Stimulated activated CD4-positive, alpha-beta T cell treated with anti-CD3 and anti-CD28 coated beads, Interleukin-1b, Interleukin-23, amount 100 ng/mL, for 48 hours (primary cell): ENCODE results near the gene DNAJC5.
"Not testable (repeated sequence)": the region's sequence is repeated elsewhere in the genome, so short reads cannot be mapped to it uniquely, and the experiment has no call there.

ENCODE experiments used
- DNase-seq: peaks from one replicate; pipeline ENCODE4 v3.0.0-alpha.2; 2020

Gene DNAJC5

DNA sequence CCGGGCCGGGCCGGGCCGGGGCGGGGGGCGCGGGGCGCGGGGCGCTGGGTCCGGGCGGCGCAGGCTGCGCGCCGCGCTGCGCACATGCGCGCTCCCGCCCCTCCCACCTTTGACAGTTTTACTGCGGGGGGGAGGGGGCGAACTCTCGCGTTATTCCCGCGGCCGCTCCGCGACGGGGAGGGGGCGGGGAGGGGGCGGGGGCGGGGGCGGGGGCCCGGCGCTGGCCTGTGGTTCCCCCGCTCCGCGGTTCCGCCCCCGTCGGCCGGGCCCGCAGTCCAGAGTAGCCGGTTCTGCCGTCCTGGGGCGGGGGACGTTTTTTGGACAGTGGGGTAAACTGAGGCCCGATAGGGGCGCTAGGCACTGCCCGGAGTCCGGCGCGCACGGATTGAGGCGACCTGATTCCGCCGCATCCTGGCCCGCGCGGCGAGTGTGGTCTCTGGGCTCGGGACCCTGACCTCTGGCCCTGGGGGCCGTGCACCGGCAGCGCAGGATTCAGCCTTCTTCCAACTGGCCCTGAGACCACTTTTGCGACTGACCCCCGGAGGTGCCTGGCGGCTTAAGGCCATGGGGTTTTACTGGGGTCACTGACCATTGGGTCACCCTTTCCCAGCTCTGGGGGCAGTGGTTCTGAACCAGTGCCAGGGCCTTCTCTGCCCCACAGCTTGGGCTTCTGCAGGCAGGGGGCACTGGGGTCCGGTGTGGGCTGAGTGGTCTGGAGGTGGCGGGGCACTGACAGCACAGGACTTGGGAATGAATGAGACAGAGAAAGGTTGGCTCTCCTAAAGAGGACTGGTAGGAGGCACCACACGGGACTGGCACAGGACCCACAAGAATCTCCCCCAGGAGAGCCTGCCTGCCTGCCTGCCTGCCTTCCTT is 75.2 kb downstream of the DNAJC5 start, which contains the start of gene ZNF512B:
TSS of gene ZNF512B (minus strand) at position 93 of the 876 bp plus-strand sequence. CDS start 1,980 bp downstream, outside the sequence.
- peak; percentile 49 for DNase-seq

DNA sequence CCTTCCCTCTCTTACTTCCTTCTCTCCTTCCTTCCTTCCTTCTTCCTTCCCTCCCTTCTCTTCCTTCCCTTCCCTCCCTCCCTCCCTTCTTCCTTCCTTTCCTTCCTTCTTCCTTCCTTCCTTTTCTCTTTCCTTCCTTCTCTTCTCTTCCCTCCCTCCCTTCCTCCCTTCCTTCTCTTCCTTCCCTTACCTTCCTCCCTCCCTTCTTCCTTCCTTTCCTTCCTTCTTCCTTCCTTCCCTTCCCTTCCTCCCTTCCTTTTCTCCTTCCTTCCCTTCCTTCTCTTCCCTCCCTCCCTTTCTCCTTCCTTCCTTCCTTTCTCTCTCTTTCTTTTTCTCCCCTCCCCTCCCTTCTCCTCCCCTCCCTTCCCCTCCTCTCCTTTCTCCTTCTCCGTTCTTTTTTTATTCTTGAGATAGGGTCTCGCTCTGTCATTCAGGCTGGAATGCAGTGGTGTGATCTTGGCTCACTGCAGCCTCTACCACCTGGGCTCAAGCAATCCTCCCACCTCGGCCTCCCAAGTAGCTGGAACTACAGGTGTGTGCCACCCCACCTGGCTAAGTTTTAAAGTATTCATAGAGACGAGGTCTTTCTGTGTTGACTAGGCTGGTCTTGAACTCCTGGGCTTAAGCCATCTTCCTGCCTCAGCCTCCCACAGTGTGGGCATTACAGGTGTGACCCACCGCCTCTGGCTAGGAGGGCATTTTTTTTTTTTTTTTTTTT is 75.9 kb downstream of the DNAJC5 start:
- no peak for DNase-seq

DNA sequence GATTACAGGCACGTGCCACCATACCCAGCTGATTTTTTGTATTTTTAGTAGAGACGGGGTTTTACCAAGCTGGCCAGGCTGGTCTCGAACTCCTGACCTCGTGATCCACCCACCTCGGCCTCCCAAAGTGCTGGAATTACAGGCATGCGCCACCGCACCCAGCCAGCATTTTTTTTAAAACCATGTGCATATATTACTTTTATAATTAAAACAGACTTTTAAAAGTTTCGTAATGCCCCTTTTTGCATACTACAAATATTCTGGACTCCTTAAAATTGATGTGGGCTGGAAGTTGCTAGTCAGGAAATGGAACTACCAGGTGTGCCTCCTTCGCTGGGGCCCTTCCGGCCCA is 77.0 kb downstream of the DNAJC5 start:
- DNase-seq = not testable (repeated sequence)

DNA sequence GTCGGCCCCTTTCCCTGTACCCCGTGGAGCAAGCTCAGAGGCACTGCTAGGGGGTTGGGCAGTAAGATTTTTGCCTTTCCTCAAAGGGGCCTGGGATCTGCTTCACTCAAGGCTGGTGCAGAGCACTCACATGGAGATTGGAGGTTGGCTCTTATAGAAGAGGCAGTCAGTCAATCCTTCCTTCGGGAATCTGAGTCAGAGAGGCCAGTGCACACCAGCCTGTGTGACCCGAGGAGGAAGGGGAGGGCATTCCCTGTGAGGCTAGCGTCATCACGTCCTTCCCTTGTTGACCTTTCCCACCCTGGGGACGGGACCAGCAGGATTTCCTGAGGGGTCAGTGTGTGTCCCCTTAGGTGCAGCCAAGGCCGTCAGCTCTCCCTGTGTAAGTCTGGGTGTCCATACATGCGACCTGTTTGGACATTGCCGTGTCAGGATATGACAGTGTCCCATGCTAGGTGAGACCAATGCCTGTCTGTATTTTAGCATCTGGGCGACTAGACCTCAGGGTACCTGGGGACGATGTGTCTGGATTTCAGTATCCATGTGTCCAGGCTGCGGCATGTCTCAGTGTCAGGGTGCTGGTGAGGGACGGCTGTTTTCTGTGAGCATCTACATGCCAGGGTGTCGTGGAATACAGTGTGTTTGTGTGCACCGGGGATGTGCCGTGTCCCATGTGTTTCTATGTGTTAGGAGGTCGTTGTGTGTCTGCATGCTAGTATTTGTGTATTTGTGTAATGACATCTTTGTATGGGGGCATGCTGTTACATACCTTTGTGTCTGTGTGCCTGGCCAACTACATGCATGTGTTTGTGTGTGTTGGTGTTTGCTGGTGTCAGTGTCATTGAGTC is 77.6 kb downstream of the DNAJC5 start:
- no peak for DNase-seq

DNA sequence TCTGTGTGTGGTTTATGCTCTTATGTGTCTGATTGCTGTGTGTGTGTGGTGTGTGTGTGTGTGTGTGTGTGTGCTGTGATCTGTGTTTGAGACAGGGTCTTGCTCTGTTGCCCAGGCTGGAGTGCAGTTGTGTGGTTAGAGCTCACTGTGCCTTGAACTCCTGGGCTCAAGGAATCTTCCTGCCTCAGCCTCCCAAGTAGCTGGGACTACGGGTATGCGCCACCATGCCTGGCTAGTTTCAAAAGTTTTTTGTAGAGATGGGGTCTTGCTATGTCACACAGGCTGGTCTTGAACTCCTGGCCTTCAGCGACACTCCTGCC is 78.2 kb downstream of the DNAJC5 start:
- no peak for DNase-seq

DNA sequence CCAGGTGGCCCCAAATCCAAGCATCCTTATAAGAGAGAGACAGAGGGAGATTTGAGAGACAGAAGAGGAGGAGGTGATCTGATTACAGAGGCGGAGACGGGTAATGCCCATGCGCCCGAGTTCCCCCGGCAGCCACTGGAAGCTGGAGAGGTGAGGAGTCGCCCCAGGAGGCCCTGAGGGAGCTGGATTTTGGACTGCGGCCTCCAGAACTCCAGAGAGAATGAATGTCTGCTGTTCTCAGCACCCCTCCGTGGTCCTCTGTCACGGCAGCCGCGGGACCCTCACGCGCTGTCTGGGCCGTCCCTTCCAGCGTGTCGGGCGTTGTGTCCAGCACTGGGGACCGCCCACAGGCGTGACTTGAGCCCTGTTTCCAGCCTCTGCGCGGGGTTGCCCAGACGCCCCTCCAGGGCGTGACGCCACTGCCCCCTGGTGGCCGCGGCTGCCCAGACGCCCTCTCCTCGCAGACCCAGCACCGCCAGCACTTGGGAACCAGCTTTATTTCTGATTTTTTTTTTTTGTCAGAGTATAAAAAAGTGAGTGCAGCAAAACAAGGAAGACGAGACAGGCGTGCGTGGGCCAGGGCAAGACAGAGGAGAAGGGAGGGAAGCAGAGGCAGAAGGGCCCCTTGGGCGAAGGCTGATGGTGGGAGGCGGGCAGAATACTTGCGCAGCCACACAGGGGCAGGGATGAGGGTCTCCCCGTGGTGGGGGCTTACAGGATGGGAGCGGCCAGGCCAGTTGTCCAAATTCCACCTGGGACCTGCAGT is 78.9 kb downstream of the DNAJC5 start:
- DNase-seq = peak; percentile 70

DNA sequence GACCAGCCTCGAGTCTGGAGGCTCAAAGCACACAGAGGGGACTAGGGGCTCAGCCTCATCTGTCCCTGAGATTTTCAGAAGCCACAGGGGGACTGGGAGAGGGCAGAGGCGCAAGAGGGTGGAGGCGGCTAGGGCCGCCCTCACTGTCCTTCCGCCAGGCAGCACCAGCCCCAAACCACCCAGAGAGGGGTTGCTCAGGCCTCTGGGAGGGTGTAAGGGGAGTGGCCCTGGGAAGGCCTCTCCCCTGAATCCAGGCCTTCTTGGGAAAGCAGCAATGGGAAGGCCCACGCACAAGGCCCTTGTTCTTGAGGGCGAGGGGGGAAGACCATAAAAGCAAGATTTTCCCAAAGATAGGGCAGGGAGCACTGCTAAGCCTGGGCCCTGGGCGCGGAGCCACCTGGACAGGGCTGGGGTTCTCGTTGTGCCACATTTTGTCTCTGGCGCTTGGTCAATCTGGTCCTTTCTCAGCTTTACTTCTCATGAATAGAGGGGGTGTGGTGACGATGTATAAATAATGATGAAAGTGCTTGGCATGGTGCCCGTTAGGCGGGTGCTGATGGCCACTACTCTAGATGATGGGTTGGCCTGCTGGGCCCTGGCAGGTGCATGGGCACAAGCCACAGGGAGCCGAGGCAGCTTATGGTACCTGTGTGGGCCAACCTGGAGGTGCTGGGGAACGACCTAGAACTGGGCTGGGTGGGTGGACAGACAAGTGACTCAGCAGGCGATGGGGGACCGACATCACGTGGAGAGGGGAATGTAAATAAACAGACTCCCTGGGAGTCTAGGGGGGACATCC is 79.7 kb downstream of the DNAJC5 start:
- DNase-seq = no peak

DNA sequence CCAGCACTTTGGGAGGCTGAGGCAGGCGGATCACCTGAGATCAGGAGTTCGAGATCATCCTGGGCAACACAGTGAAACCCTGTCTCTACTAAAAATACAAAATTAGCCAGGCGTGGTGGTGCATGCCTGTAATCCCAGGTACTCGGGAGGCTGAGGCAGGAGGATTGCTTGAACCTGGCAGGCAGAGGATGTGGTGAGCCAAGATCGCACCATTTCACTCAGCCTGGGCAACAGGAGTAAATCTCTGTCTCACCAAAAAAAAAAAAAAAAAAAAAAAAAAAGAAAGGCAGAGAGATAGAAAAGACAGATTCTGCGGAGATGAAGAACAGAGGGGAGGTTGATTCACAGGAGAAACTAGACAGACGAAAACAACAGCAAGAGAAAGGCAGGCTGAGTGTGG is 81.6 kb downstream of the DNAJC5 start:
- DNase-seq = not testable (repeated sequence)

DNA sequence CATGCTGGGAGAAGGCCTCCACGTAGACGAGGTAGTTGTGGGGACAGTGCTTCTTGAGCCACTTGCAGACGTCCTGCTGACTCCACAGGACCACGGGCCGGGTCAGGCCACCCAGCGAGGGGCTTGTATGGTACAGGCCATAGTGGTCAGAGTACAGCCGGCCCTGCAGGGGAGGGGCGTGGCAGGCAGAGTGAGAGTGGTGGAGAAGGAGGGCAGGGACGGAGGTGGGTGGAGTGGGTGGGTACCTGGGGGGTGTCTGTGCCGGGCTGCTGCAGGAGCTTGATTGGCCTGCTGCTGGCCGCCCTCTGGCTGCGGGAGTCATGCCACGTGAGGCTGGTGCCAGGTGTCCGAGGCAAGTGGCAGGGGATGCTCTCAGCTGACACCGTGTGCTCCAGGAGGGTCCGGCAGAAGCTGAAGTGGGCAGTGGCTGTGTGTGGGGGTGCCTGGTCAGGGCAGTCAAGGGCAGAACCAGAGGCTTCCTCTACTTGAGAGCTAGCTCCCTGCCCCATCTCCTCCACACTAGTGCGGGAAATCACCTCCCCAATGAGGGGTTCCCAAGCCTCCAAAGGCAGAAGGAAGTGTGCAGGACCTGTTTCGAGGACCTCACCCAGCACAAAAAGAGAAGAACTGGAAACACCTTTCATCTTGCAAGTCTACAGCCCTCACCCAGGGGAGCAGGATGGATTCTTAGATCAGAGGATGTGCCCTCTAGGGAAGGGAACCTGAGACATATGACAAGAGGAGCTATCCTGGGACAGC is 82.2 kb downstream of the DNAJC5 start:
- DNase-seq = no peak

DNA sequence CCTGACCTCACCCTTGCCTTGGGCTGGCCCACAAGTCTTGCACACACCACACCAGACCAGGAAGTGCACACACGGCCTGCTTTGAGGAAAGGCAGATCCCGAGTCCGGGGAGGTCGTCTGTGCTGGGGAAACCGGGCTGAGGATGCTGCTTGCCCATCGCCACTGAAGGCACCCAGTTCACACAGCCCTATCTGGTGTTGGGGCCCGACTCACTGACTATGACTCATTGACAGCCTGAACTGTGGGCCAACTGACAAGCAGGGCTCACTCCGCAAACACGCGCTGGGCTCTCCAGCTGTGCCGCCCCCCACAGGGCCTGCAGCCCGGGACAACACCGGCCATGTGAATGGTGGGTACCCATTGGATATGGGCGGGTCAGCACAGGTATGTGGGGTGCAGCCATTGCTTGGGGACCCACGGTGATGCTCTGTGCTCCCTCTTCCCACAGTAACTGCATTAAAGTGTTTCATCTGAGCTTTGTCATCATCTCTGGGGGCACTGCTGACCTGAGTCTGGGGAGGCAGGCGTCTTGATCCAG is 82.9 kb downstream of the DNAJC5 start:
- DNase-seq = peak; percentile 60

DNA sequence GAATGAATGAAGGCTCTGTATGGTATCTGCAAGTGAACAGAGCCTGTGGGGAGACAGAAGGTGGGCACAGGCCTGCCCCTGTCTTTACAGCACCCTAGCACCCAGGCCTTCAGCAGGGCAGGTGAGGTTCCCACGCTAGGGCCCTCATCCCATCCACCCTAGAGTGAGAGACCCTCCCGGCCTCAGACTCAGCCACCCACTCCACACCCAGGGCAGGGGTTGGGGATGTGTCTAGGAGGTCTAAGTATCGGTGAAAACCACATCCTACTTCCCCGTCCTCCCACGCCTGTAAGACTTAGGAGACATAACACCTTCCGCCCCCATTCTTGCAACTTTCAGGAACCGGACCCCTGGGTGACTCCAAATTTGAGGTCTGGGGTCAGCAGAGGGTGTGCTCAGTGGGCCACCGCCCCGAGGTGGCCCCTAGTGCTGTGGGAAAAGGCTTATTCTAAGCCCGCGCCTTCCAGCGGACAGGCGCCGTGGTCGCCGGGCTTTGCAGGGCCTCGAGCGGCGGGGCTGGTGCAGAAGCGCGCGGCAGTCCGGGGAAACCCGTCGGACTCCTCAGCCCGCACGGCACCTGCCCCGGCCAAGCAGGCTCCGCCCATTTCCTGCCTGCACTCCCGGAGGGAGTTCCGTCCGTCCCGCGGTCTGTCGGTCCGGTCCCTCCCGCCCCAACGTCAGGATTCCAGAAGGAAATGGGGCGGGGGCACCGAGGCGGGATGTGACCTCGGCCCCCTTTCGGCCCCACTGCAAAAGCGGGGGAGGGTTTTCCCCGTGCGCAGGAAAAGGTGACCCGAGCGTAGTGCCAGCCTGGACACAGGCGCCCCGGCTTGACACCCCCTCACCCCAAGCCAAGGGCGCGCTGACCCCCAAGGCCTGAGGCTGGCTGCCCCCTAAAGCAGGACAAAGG is 83.6 kb downstream of the DNAJC5 start:
- DNase-seq = peak; percentile 59

DNA sequence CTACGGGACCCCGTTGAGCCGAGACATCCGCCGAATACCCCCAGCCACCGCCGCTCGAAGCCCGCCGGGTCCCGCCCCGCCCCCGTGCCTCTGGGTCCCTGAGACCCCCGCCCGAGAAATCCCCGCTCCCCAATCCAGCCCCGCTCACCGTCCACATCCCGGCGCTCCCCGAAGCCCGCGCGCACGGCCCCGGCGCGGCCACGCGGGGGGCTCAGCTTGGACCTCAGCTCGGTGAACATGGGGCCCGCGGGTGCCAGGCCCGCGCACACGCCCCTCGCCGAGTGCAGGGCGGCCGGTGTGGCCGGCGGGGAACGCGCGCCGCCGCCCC is 84.3 kb downstream of the DNAJC5 start:
- DNase-seq = no peak

DNA sequence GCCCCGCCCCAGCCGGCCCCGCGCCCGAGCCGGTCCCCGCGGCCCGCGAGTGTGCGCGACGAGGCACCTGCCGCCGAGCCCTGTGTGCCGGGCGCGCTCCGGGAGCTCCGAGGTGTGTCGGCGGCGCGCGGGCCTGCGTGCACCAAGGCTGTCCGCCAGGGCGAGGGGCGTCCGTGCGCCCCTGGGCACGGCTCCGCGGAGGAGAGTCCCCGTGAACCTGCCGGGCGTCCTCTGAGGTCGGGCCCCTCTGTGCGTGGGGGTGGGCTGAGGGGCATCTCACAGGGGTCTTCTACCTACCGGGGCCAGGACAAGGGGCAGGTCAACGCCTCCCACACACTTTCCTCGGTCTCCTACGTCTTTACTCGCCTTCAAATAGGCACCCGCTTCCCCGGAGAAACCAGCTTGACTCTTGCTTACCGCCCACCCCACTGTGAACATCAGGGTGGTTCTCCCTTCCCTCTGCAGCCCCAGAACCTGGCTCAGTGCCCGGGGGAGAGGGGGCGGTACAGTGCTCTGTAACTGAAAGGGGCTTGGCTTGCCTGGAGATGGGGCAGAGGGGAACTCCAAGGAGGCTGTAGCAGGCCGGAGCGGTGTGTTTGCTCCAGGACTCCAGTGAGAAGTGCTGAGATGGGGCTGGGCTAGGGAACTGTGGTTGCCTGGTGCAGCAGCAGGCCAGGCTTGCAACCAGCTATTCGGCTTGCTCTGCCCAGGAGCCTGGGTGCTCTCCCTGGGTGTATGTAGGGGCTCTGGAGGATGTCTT is 84.8 kb downstream of the DNAJC5 start, which contains the start of gene SAMD10:
TSS of gene SAMD10 (minus strand) at position 86 of the 760 bp plus-strand sequence. CDS start 175 bp downstream, outside the sequence.
- DNase-seq = peak; percentile 88

DNA sequence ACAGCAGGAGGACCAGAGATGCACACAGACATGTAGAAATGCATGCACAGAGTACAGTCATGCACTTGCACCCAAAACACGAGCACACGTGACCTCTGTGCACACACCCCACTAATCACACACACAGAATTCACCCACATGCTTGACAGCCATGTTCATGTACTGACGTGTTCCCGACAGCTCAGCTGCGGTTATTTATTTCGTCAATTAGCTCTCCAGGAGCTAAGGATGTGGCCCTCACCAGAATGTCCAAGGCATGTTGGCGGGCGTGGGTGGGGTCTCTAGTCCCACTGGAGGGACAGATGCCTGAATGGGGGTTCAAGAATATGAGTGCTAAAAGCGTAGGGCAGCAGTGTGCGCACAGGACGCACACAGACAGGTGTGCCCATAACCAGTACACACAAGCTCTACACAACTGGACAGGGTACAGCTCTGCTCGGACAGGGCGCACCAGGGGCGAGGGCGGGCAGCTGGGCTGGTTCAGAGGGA is 85.4 kb downstream of the DNAJC5 start:
- DNase-seq = peak; percentile 62

DNA sequence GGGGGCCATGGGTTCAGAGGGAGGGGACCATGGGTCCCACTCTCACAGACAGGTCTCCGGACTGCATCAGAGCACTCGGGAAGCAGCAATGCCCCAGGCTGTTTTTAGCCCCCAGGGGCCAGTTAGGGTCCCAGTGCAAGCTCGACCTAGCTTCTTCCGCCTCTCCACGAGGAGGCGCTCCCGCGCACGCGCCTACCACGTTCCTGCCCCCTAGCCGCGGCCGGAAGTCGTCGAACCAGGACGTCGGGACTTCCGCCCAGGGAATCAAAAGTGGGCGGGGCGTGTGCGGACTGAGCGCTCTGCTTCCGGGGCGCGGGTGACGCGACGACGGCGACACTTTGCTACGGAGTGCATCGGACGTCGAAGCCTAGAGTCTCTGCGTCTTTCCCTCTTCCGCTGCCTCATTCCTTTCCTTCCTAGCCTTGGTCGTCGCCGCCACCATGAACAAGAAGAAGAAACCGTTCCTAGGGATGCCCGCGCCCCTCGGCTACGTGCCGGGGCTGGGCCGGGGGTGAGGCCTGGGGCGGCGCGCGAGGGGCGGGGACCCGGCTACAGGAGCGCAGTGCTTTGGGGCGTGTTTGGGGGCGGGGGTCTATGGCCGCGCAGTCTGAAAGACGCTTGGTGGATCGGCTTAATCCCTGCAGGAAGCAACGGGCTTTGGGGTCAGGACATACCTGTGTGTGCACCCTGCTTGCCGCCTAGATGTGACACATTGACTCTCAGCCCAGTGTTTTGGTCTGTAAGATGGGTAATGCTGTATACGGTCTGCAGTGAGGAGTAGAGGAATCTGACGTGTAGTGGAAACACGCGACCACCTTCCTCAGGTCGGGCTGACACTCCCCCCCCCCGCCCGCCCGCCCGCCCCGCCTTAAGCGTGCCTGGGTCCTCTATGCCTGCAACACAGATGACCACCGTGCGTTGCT is 86.1 kb downstream of the DNAJC5 start, which contains the start of gene PRPF6:
TSS of gene PRPF6 (plus strand) at position 327 of the 923 bp plus-strand sequence. CDS start at position 441, 114 bp downstream.
- peak; percentile 96 for DNase-seq

DNA sequence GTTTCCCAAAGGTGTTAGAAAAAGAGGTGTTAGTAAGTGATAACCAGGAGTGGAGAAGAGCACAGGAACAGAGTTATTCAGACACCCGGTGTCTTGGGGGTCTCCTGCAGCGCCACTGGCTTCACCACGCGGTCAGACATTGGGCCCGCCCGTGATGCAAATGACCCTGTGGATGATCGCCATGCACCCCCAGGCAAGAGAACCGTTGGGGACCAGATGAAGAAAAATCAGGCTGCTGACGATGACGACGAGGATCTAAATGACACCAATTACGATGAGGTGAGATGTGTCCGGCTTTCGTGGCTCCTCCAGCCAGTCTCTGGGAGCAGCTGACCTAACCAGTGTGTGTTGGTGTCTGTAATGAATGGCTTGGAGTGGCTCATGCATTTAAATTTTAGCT is 88.0 kb downstream of the DNAJC5 start:
- no peak for DNase-seq
